Muscle of leg (tissue), 11 donors: ENCODE results near the gene LETM1. TPM values are rescaled to one million over a fixed set of nuclear protein-coding genes. Genes with fewer than 3 reads are reported as not detected.

Experiments
- DNase-seq: peaks from one replicate; pipeline ENCODE4 v3.0.0; 2013
- H3K27ac ChIP-seq: one replicate; pipeline ENCODE4 v1.5.1; 2013; ENCODE audit warnings: mild to moderate bottlenecking, low read length, control low read depth
- H3K27me3 ChIP-seq: one replicate; pipeline ENCODE4 v1.6.1; 2013; ENCODE audit warnings: low read length; ENCODE audit not compliant: control insufficient read depth, insufficient read depth
- H3K36me3 ChIP-seq: one replicate; pipeline ENCODE4 v1.6.1; 2013; ENCODE audit warnings: low read length; ENCODE audit not compliant: control insufficient read depth, insufficient read depth
- H3K4me1 ChIP-seq: one replicate; pipeline ENCODE4 v1.6.1; 2013; ENCODE audit warnings: low read length; ENCODE audit not compliant: control insufficient read depth, insufficient read depth
- H3K4me3 ChIP-seq: one replicate; pipeline ENCODE4 v1.5.1; 2013; ENCODE audit warnings: low read length, control low read depth
- H3K9me3 ChIP-seq: replicated peaks from 2 replicates; pipeline ENCODE4 v1.6.1; 2013; ENCODE audit warnings: low read depth, low read length; ENCODE audit not compliant: control insufficient read depth
- WGBS: methylation state at CpG from one replicate; pipeline ENCODE4 v1.1.5; 2013; ENCODE audit warnings: missing lambda C conversion rate; ENCODE audit not compliant: insufficient coverage; 5-methylcytosine and 5-hydroxymethylcytosine counted together
- polyA plus RNA-seq, 8 donors: library from polyadenylated mRNA; unstranded; fragments of 120-200 nt; gene quantifications; one replicate each; pipeline versions ENCODE4 v1.2.1 to v1.2.3, GENCODE V29; 2013; ENCODE audit warnings: inconsistent platforms in 1 of 8, low replicate concordance in 1 of 8; ENCODE audit not compliant: insufficient read length in 8 of 8, insufficient read depth in 1 of 8
- total RNA-seq: library from RNA; stranded (reverse); fragments of 120-200 nt; gene quantifications from one replicate; pipeline ENCODE4 v1.2.4, GENCODE V29; 2013

LETM1 gene
- total and polyA plus RNA-seq, 9 donors = 11.7 to 20.1 (median 15.7) TPM

DNA sequence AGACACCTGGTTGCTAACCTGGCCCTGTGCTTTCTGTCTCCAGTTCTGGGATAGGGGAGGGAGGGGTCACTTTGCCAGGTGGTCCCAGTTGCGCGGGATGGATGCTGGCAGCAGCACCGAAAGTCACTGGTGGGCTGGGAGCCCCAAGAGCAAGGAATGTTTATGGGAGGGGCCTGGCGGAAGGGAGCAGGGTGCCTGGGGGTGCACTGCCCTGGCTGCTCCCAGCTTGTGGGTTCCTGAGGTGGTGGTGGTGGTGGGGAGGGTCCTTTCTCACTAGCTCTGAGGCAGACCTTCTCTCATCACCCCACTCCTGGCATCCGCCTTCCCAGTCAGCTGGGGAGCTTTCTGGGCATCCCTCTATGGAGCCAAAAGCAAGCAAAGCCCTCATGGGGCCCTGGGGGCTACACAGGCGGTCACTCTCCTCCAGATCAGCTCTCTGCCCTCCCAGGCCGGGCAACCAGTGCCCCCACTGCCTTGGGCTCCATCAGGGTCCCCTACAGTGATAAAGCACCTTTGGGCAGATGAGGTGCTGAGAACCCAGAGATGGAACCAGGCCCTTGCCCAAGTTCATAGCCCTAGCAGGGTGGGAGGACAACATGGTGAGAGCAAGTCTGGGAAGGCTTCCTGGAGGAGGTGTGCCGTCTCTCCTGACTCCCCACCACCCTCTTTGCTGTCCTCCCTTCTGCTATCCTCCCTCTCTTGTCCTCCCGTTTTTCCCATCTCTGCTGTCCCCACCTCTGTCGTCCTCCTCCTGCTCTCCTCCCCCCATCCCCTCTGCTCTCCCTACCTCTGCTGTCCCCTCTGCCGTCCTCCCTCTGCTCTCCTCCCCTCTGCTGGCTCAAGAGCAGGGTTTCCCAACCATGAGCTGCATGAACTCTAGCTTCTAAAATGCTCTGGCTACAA is 46.9 kb downstream of the LETM1 start:
- Histone ChIP-seq H3K4me3 (no peak overlapping the region), H3K4me1 (no peaks in the 10 kb centered on the region), H3K27me3 (no peaks in the 10 kb centered on the region), H3K36me3 (peaks cover 24% of the 10 kb centered on the region), H3K27ac (no peak overlapping the region), H3K9me3 (no peaks in the 10 kb centered on the region)
- no peak for DNase-seq
- WGBS = 54% methylated on average over 8 of the region's 11 CpGs

DNA sequence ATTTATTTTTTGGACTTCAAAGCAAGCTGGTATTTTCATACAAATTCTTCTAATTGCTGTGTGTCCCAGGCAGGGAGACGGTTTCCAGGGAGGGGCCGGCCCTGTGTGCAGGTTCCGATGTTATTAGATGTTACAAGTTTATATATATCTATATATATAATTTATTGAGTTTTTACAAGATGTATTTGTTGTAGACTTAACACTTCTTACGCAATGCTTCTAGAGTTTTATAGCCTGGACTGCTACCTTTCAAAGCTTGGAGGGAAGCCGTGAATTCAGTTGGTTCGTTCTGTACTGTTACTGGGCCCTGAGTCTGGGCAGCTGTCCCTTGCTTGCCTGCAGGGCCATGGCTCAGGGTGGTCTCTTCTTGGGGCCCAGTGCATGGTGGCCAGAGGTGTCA is 47.6 kb downstream of the LETM1 start:
- 41% methylated on average over 2 of the region's 6 CpGs for WGBS
- no peaks in the 10 kb centered on the region for H3K27me3 ChIP-seq
- peaks cover 17% of the 10 kb centered on the region for H3K36me3 ChIP-seq
- no peaks in the 10 kb centered on the region for H3K4me1 ChIP-seq
- no peak for DNase-seq
- H3K27ac ChIP-seq = no peak overlapping the region
- H3K9me3 ChIP-seq = no peaks in the 10 kb centered on the region
- H3K4me3 ChIP-seq = no peak overlapping the region

DNA sequence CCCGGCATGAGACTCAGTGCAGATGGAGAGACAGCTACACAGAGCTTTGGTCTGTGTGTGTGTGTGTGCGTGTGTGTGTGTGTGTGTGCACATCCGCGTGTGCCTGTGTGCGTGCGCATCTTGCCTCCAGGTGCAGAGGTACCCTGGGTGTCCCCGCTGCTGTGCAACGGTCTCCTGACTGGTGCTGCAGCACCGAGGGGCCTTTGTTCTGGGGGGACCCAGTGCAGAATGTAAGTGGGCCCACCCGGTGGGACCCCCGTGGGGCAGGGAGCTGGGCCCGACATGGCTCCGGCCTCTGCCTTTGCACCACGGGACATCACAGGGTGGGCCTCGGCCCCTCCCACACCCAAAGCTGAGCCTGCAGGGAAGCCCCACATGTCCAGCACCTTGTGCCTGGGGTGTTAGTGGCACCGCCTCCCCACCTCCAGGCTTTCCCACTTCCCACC is 48.6 kb downstream of the LETM1 start:
- no peak for DNase-seq
- peaks cover 8% of the 10 kb centered on the region for H3K36me3 ChIP-seq
- H3K27ac ChIP-seq = no peak overlapping the region
- WGBS = 63% methylated on average over 7 of the region's 16 CpGs
- H3K27me3 ChIP-seq = no peaks in the 10 kb centered on the region
- H3K9me3 ChIP-seq = no peaks in the 10 kb centered on the region
- H3K4me1 ChIP-seq = peaks cover 3% of the 10 kb centered on the region
- H3K4me3 ChIP-seq = no peak overlapping the region

DNA sequence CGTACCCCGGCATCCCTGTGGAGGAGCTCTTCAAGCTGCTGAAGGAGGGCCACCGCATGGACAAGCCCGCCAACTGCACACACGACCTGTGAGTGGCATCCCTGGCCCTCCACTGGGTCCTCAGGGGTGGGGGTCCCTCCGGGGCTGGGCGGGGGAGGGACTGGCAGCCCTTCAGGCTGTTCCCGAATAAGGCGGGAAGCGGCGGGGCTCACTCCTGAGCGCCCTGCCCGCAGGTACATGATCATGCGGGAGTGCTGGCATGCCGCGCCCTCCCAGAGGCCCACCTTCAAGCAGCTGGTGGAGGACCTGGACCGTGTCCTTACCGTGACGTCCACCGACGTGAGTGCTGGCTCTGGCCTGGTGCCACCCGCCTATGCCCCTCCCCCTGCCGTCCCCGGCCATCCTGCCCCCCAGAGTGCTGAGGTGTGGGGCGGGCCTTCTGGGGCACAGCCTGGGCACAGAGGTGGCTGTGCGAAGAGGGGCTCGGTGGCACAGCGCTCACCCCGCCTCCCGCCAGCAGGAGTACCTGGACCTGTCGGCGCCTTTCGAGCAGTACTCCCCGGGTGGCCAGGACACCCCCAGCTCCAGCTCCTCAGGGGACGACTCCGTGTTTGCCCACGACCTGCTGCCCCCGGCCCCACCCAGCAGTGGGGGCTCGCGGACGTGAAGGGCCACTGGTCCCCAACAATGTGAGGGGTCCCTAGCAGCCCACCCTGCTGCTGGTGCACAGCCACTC is 49.2 kb downstream of the LETM1 start:
- no peak for DNase-seq
- WGBS = 81% methylated on average over 38 of the region's 41 CpGs
- Histone ChIP-seq H3K27me3 (peaks cover 2% of the 10 kb centered on the region), H3K9me3 (no peaks in the 10 kb centered on the region), H3K27ac (no peak overlapping the region), H3K36me3 (peaks cover 8% of the 10 kb centered on the region), H3K4me3 (no peak overlapping the region), H3K4me1 (peaks cover 7% of the 10 kb centered on the region)

DNA sequence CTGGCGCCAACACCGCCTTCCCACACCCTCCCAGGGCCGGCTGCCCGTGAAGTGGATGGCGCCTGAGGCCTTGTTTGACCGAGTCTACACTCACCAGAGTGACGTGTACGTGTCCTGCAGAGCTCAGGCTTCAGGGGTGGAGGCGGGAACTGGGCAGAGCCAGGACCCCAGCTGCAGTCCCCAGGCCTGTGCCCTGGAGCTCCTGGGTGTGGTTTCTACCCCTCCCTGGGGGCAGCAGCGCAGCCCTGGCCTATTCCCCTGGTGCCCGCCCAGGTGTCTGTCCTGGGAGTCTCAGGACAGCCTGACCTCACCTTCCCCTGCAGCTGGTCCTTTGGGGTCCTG is 49.8 kb downstream of the LETM1 start:
- DNase-seq = no peak
- WGBS = 79% methylated on average over 11 of the region's 11 CpGs
- Histone ChIP-seq H3K4me1 (peaks cover 7% of the 10 kb centered on the region), H3K27ac (no peak overlapping the region), H3K27me3 (peaks cover 2% of the 10 kb centered on the region), H3K9me3 (no peaks in the 10 kb centered on the region), H3K4me3 (no peak overlapping the region), H3K36me3 (peaks cover 7% of the 10 kb centered on the region)

DNA sequence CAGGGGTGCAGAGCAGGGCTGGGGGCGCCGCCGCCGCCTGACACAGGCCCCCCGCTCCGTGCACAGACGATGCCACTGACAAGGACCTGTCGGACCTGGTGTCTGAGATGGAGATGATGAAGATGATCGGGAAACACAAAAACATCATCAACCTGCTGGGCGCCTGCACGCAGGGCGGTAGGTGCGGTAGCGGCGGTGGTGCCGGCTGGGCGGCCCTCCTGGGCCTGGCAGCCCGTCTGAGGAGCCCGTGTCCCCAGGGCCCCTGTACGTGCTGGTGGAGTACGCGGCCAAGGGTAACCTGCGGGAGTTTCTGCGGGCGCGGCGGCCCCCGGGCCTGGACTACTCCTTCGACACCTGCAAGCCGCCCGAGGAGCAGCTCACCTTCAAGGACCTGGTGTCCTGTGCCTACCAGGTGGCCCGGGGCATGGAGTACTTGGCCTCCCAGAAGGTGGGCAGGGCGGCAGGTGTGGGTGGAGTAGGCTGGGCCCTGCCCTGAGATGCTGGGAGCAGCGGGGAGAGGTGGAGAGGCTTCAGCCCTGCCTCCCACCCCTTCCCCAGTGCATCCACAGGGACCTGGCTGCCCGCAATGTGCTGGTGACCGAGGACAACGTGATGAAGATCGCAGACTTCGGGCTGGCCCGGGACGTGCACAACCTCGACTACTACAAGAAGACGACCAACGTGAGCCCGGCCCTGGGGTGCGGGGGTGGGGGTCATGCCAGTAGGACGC is 50.3 kb downstream of the LETM1 start:
- Histone ChIP-seq H3K27ac (no peak overlapping the region), H3K27me3 (peaks cover 2% of the 10 kb centered on the region), H3K4me3 (no peak overlapping the region), H3K36me3 (peaks cover 2% of the 10 kb centered on the region), H3K4me1 (peaks cover 7% of the 10 kb centered on the region), H3K9me3 (no peaks in the 10 kb centered on the region)
- 84% methylated on average over 40 of the region's 47 CpGs for WGBS
- no peak for DNase-seq

DNA sequence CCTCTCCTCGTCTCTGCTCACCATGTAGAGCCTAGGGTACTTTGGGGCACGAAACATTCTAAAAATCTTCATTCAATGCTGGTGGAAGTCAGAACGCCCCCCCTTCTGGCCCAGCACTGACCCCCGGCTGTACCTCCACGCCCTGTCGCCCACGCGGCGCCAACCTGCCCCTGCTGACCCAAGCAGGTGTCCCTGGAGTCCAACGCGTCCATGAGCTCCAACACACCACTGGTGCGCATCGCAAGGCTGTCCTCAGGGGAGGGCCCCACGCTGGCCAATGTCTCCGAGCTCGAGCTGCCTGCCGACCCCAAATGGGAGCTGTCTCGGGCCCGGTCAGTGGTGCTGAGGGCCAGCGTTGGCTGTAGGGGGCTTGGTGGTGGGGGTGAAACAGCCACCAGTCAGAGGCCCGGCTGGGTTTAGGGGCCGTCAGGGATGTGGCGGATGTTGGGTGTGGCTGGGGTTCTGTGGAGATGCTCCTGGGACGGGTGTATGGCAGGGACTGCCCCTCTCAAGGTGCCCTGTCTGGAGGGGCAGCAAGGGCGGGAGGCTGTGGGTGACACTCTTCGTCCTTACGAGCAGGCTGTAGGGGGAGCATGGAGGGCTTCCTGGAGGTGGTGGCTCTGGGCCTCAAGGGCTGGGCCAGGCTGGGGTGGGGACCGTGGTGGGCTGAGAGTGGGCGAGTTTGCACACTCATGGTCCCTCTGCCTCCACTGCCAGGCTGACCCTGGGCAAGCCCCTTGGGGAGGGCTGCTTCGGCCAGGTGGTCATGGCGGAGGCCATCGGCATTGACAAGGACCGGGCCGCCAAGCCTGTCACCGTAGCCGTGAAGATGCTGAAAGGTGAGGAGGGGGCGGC is 51.1 kb downstream of the LETM1 start:
- no peak for DNase-seq
- 85% methylated on average over 36 of the region's 37 CpGs for WGBS
- H3K27me3 ChIP-seq = peaks cover 2% of the 10 kb centered on the region

DNA sequence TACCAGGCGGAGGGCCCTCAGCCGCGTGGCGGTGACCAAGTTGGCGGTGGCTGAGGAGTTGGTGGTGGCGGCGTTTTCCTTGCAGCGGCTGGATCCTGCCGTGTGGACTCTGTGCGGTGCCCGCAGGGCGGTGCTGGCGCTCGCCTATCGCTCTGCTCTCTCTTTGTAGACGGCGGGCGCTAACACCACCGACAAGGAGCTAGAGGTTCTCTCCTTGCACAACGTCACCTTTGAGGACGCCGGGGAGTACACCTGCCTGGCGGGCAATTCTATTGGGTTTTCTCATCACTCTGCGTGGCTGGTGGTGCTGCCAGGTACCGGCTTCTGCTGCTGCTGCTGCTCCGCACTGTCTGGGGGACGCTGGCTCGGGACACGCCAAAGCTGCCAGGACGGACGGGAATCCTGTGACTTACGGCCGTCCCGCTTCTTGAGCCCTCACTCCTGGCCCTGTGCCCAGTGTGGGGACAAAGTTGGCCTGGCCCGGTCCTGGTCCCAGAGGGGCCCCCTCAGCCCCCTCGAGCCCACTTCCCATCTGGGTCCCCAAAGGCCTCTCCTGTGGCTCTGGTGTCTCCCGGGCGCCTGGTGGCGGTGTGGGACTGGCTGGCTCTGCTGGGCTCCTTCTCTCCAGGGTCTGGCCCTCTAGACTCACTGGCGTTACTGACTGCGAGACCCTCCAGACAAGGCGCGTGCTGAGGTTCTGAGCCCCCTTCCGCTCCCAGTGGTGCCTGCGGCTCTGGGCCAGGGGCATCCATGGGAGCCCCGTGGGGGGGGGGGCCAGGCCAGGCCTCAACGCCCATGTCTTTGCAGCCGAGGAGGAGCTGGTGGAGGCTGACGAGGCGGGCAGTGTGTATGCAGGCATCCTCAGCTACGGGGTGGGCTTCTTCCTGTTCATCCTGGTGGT is 52.2 kb downstream of the LETM1 start:
- H3K27ac ChIP-seq = no peak overlapping the region
- peaks cover 2% of the 10 kb centered on the region for H3K27me3 ChIP-seq
- no peaks in the 10 kb centered on the region for H3K9me3 ChIP-seq
- no peaks in the 10 kb centered on the region for H3K36me3 ChIP-seq
- DNase-seq = no peak
- peaks cover 7% of the 10 kb centered on the region for H3K4me1 ChIP-seq
- 89% methylated on average over 46 of the region's 51 CpGs for WGBS
- no peak overlapping the region for H3K4me3 ChIP-seq

More for the DNA sequence above, 51.1 kb downstream of the LETM1 start:
- Histone ChIP-seq H3K27ac (no peak overlapping the region), H3K4me1 (peaks cover 7% of the 10 kb centered on the region), H3K36me3 (no peaks in the 10 kb centered on the region), H3K4me3 (no peak overlapping the region), H3K9me3 (no peaks in the 10 kb centered on the region)
